ES-I3 (cell line): ENCODE measurements around the gene SLC6A18.
"Not testable (repeated sequence)": the region's sequence is repeated elsewhere in the genome, so short reads cannot be mapped to it uniquely, and the experiment has no call there.

Experiments used
- H3K36me3 ChIP-seq: 2 replicates; pipeline ENCODE4 v1.6.1; 2013; ENCODE audit warnings: mild to moderate bottlenecking, low read length, control low read depth, moderate library complexity; ENCODE audit not compliant: insufficient read depth
- H3K4me1 ChIP-seq: 2 replicates; pipeline ENCODE4 v1.6.1; 2013; ENCODE audit warnings: mild to moderate bottlenecking, control low read depth, low read length; ENCODE audit not compliant: insufficient read depth
- H3K9ac ChIP-seq: 2 replicates; pipeline ENCODE4 v1.6.1; 2013; ENCODE audit warnings: low read depth, mild to moderate bottlenecking, low read length, moderate library complexity
- H3K9me3 ChIP-seq: 2 replicates; pipeline ENCODE4 v1.6.1; 2013; ENCODE audit warnings: mild to moderate bottlenecking, low read length, moderate library complexity; ENCODE audit not compliant: control insufficient read depth, insufficient read depth

Gene SLC6A18

GRCh38 chr5:1277781-1278180 is 52.6 kb downstream of the SLC6A18 start:
- no peaks in the 10 kb centered on the region for H3K4me1 ChIP-seq
- H3K36me3 ChIP-seq: no peaks in the 10 kb centered on the region
- H3K9me3 ChIP-seq: no peaks in the 10 kb centered on the region
- no peak overlapping the region for H3K9ac ChIP-seq

GRCh38 chr5:1278216-1278615 is 53.0 kb downstream of the SLC6A18 start:
- no peak overlapping the region for H3K9ac ChIP-seq
- no peaks in the 10 kb centered on the region for H3K36me3 ChIP-seq
- no peaks in the 10 kb centered on the region for H3K4me1 ChIP-seq
- H3K9me3 ChIP-seq: no peaks in the 10 kb centered on the region

GRCh38 chr5:1278656-1279442 is 53.7 kb downstream of the SLC6A18 start:
- Histone ChIP-seq H3K9ac (no peak overlapping the region), H3K4me1 (no peaks in the 10 kb centered on the region), H3K36me3 (no peaks in the 10 kb centered on the region), H3K9me3 (no peaks in the 10 kb centered on the region)

- Histone ChIP-seq H3K9me3 (no peaks in the 10 kb centered on the region), H3K9ac (no peak overlapping the region), H3K4me1 (no peaks in the 10 kb centered on the region), H3K36me3 (no peaks in the 10 kb centered on the region)
Observed at GRCh38 chr5:1279443-1280151, 54.4 kb downstream of the SLC6A18 start.

GRCh38 chr5:1280177-1281037 is 55.2 kb downstream of the SLC6A18 start:
- Histone ChIP-seq H3K9me3 (no peaks in the 10 kb centered on the region), H3K36me3 (no peaks in the 10 kb centered on the region), H3K9ac (no peak overlapping the region), H3K4me1 (no peaks in the 10 kb centered on the region)

- no peaks in the 10 kb centered on the region for H3K36me3 ChIP-seq
- H3K9ac ChIP-seq: no peak overlapping the region
Observed at GRCh38 chr5:1281038-1281882, 56.1 kb downstream of the SLC6A18 start.

GRCh38 chr5:1282131-1282992 is 57.2 kb downstream of the SLC6A18 start:
- no peaks in the 10 kb centered on the region for H3K36me3 ChIP-seq

More at GRCh38 chr5:1281038-1281882, 56.1 kb downstream of the SLC6A18 start:
- Histone ChIP-seq H3K9me3 (no peaks in the 10 kb centered on the region), H3K4me1 (no peaks in the 10 kb centered on the region)

GRCh38 chr5:1282993-1283728 is 58.0 kb downstream of the SLC6A18 start:
- H3K4me1 ChIP-seq, H3K36me3 ChIP-seq: not testable (repeated sequence)

More at GRCh38 chr5:1282131-1282992, 57.2 kb downstream of the SLC6A18 start:
- no peaks in the 10 kb centered on the region for H3K4me1 ChIP-seq
- no peak overlapping the region for H3K9ac ChIP-seq
- H3K9me3 ChIP-seq: no peaks in the 10 kb centered on the region

GRCh38 chr5:1283729-1284041 is 58.5 kb downstream of the SLC6A18 start:
- not testable (repeated sequence) for H3K36me3 ChIP-seq, H3K4me1 ChIP-seq, H3K9me3 ChIP-seq, H3K9ac ChIP-seq

More at GRCh38 chr5:1282993-1283728, 58.0 kb downstream of the SLC6A18 start:
- H3K9ac ChIP-seq, H3K9me3 ChIP-seq: not testable (repeated sequence)

- H3K36me3 ChIP-seq, H3K4me1 ChIP-seq, H3K9me3 ChIP-seq, H3K9ac ChIP-seq: not testable (repeated sequence)
Observed at GRCh38 chr5:1284336-1284970, 59.3 kb downstream of the SLC6A18 start.

- no peaks in the 10 kb centered on the region for H3K4me1 ChIP-seq
- H3K9ac ChIP-seq: no peak overlapping the region
- no peaks in the 10 kb centered on the region for H3K9me3 ChIP-seq
- no peaks in the 10 kb centered on the region; the same call in 1 of the 2 replicates for H3K36me3 ChIP-seq
Observed at GRCh38 chr5:1285141-1285540, 60.0 kb downstream of the SLC6A18 start.

GRCh38 chr5:1285883-1286291 is 60.7 kb downstream of the SLC6A18 start:
- Histone ChIP-seq H3K4me1 (no peaks in the 10 kb centered on the region), H3K9ac (no peak overlapping the region), H3K9me3 (no peaks in the 10 kb centered on the region), H3K36me3 (no peaks in the 10 kb centered on the region; the same call in 1 of the 2 replicates)
